ENCODE data around the gene PARD6B.

- TF ChIP-seq CTCF (IDR thresholded peaks at IDR 0.05) (no peak), EP300 (IDR thresholded peaks at IDR 0.05) (no peak), POLR2AphosphoS5 (IDR thresholded peaks at IDR 0.05) (peak in 1 of 3 donors; percentile 56)
These were observed 4.4 kb downstream of the PARD6B start for GRCh38 chr20:50735813-50736212.
